Fibroblast of skin of right quadriceps (primary cell): ENCODE results near the gene VWA3B.
"Not testable (repeated sequence)": the region's sequence is repeated elsewhere in the genome, so short reads cannot be mapped to it uniquely, and the experiment has no call there.

ENCODE experiments used
- DNase-seq: peaks from one replicate; pipeline ENCODE4 v3.0.0-alpha.2; 2013

The VWA3B gene

GRCh38 chr2:98263362-98263761 lies 176.4 kb downstream of the VWA3B start:
- DNase-seq, result no peak

GRCh38 chr2:98268225-98268624 lies 181.3 kb downstream of the VWA3B start:
- DNase-seq, result not testable (repeated sequence)

DNA sequence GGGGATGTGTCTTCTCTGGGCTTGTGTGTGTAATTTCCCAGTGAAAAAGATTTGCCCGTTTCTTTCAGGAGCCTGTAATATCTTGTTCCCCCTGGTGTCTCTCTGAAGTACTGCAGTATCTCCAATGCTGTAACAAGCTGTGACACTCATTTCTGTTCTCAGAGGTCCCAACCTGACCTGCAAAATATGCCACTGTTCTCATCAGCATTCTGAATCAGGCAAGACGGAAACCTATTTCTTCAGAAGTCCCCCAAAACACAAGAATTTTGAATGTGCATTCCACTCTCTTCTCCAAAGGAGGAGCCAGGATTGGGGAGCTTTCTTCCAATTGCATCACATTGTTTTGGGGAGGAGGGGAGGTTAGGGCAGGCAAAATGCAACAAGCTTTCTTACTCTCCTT lies 182.3 kb downstream of the VWA3B start:
- peak; percentile 54 for DNase-seq

- peak; percentile 8 for DNase-seq
These were observed 182.9 kb downstream of the VWA3B start for GRCh38 chr2:98269830-98270229.

DNA sequence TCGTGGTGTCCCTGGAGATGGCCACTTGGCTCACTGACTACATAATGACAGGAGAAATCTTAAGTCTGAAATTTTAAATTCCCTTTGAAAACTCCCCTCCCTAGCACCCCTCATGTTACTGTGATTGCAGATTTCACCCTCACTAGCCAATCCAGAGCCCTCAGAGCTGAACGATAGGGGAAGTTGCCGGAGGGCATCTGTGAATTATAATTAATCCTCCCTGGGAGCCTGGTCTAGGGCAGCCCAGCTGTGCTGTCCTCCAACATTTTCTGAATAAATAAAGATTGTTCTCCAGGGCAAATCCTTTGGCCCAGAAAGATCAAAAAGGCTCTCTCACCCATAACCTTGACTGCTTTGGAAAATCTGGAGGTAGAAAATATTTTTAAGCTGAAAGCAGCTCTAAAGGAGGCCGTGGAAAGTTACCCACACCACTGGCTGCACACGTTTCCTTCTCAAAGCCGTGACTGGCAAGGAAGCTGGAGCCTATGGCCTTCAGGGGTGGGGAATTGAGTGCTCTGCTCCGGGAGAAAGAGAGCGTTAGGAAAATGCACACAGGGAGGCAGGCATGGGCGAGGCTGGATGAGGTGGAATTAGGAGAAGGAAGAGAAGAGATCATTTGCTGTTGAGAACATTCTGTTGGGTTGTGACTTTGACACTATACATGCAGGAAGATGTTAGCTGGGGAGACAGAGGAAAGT lies 190.3 kb downstream of the VWA3B start:
- DNase-seq, result no peak

DNA sequence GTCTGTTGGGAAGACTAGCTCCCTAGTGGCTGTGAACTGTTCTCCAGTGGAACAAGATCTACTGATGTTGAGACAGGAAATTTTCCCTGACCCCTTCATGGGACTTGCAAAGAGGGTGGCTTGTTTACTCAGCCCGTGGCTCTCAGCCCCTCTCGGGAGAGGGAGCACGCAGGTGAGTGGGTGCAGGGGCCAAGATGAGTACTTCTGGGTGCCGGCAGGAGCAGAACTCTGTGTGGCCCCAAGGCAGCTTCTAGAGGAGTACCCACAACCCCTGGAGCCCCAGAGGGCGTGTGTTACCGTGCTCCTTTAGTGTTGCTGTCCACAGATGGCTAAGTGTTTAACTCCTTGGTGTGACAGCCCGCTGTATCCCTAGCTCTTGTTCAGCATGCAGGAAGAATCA lies 191.1 kb downstream of the VWA3B start:
- DNase-seq, result no peak

DNA sequence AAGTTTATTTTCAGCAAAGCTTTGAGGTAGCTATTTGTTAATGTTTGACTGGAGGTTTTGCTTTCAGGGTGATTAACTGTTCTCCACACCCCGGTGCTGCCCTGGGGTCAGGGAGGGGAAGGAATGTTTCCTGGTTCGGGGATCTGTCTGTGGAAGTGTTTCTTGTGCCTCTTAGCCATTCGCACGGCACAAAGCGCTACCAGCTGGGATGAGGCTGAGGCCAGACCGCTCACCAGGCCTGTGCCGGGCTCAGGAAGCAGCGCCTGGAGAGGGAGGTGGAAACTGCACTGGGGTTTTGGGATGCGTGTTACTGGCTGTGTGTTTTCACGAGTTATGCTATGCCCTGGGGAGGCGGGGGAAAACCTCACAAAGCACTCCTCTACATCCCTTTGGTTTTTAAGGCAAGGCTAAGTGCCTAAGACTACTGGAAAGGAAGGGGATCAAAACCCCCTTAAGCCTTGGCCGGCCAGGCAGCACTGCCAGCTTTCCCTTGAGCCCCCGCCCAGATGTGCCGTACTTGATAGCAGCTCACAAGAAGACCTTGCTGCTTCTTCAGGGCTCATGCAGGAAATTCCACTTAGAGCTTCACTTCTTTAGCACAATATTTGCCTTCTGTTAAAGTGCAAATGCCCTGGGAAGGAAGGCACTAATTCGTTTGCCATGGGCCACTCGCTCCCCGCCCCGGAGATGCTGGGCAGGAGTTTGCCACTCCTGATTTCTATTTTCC lies 193.6 kb downstream of the VWA3B start:
- DNase-seq, result peak; percentile 10

DNA sequence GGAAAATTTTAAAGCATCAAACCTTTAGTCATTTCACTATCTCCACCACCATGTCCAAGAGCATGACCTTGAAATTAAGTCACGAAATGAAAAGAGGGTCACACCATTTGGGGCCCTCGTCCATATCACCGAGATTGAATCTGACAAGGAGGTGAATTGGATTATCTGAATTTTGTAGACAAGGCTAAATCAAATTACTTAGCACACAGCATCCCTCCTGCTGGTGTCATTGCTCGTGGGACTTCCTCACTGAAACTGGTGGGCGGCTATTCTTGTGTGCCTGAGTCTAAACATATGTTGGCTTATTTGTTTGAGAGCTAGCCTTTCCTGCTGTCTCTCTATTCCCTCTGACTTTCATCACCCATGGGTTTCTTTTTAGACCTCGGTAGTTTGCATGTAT lies 194.6 kb downstream of the VWA3B start:
- no peak for DNase-seq

GRCh38 chr2:98282109-98282508 lies 195.1 kb downstream of the VWA3B start:
- peak; percentile 20 for DNase-seq

DNA sequence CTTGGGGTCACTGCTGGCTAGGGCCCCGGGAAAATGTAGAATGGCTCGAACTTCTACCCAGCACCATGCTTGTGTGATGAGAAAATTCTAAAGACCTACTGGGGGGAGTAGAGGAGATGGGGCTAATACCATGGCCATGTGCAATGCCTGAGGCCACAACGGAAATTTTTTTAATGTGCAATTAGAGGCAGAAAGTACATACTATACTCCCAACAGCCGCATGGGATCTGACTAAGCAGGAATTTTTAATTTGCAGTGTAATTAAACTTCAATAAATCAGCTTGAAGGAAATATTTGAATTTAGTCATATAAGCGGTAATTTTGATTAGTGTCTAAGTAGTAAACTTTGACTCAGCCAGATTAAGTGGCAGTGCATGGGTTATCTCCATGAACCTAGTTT lies 206.1 kb downstream of the VWA3B start:
- peak; percentile 20 for DNase-seq

- no peak for DNase-seq
These were observed 207.1 kb downstream of the VWA3B start for GRCh38 chr2:98293931-98294687.

DNA sequence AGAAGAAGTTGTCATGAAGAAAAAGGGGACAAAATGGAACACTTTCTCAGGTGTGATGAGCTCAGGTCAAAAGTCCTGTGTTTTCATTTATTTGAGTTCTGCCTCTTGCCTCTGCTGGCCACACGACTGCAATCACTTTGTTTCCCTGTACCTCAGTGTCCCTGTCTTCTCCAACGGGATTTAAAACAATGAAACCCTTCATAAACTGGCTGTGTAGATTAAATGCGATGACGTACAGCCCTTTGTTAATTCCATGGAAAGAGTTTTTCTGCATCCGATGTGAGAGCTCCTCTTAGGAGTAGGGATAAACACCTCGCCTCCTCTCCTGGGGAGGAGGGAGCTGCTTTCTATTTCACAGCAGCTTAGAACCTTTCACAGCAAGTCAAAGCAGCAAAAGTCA lies 207.7 kb downstream of the VWA3B start:
- no peak for DNase-seq

GRCh38 chr2:98295275-98295674 lies 208.3 kb downstream of the VWA3B start:
- no peak for DNase-seq

- no peak for DNase-seq
These were observed 208.9 kb downstream of the VWA3B start for GRCh38 chr2:98295721-98296414.

DNA sequence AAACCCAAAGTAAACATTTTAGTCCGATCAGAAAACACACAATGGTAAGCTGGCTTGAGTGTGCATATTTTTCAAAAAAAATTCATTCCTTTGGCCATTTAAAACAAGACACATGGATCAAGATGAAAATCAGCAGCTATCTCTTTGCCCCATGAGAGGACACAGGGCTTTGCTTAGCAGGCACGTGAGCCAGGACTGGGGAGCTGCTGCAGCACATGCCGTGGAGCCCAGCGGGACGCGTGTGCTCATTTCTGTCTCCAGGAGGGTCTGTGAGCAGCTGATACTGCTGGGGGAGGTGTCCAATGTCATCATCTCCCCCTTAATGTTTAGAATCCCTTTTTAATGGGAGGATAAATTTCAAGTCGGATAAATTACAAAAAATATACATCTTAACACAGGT lies 209.5 kb downstream of the VWA3B start:
- no peak for DNase-seq

GRCh38 chr2:98297817-98298682 lies 211.1 kb downstream of the VWA3B start:
- no peak for DNase-seq

DNA sequence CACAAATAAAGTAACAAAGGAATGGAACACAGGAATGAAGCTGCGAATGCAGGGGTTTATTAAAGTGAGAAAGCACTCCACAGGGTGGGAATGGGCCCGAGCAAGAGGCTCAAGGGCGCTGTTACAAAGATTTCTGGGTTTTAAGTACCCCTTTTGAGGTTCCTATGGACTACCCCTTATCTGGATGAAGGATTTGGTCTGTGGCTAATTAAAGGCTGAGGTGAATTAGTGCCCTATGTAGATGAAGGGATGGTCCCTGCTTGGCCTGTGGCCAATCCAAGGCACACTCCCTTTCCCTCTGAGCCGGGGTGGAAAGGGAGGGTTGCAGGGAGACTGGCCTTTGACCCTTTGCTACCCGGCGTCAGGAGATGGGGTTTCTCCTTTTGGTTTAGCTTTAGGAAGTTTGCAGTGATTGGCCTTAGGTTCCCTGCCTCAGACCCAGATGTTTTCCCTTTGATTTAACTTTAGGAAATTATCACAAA lies 211.8 kb downstream of the VWA3B start:
- DNase-seq, result no peak

DNA sequence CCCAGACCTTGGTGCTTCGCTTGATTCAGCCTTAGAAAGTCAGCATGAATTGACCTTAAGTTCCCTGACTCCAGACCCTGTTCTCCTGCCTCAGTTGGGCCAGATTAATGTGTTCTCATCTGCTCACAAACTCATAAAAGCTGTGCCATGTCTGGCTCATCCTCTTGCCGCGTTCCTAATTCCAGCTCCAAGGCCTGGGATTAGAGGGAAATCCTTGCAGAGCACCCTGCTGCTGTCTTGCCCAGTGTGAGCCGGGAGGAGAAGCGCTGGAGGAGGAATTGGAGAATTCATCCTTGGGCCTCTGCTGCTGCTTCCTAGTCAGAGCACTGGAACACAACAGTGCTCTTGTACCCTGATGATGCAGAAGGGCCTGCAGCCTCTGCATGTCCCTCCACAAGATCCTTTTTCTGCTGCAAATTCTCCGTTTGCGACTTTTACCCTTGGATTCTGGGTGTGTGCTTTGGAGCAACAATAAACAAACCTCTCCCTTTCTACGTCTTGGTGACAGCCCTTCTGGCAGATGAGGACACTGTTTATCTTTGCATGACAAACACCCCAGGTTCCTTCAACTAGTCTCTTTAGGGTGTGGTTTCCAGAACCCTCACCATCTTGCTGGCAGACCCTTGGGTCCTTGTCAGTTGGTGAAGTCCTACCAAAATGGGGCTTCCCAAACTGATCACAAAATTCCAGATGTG lies 212.4 kb downstream of the VWA3B start:
- no peak for DNase-seq

DNA sequence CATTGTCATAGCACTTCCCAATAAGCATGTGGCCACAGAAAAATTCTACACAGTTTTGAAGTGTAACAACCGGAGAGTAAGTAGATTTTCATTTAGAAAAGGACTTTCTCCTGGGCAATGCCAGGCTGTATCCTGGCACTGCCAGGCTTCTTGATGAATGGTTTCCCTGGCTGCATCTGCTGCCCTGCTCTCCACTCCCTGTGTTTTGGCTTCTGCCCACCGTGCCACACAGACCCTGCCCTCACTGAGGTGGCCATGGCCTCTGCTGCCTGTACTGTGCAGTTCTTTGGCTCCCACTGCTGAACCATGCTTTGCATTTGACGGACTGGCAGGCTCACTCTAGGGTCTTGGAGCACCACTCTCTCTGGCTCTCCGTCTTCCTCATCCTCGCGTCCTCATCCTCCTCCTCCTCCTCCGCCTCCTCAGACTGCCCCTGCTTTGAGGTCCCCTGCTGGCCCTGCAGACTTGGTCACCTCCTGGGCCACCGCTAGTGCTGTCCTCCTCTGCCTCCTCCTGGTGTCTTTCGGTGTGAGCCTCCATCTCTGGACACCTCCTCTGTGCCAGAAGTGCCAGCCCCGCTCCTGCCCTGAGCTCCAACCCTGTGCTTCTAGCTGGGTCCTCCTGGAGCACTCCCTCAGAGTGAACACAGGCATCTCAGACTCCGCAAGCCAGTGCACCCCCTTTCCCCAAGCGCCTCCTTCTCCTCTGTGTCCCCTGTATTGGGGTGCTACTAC lies 213.3 kb downstream of the VWA3B start:
- no peak for DNase-seq

DNA sequence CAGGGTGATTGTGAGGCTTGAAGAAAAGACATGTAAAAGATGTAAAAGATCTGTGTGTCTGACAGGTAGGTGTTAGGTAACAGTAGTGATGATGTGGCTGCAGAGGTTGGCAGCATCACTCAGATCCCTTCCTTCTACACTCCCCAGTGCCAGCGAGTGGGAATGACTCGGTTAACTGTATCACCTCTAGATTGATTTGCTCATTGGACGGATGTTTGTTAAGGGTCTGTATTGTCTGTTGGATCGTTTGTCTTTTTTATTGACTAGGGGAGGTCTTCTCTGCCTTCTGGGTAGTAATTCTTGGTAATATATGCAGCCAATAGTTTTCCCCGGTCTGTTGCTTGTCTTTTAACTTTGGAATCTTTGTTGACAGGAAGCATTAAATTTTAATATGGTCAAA lies 214.5 kb downstream of the VWA3B start:
- no peak for DNase-seq
